Measurements from ENCODE around the gene MZT1. TPM values are rescaled to one million over a fixed set of nuclear protein-coding genes. Genes with fewer than 3 reads are reported as not detected.
"Not testable (repeated sequence)": the region's sequence is repeated elsewhere in the genome, so short reads cannot be mapped to it uniquely, and the experiment has no call there.

Gene MZT1
- total RNA-seq, 4 donors from 2014 or later: 2.7 to 7.6 (median 4.1) TPM

- no peaks in the 10 kb centered on the region for H3K27me3 ChIP-seq
- H3K9me3 ChIP-seq: no peaks in the 10 kb centered on the region
- no peak overlapping the region for H3K27ac ChIP-seq
- WGBS, 2 donors: 89 to 91% methylated on average over 3 of the region's 3 CpGs
- H3K4me3 ChIP-seq: no peak overlapping the region
- H3K4me1 ChIP-seq: no peaks in the 10 kb centered on the region
- no peak for DNase-seq (ENCODE audit: low spot score in 2 of 2)
- TF ChIP-seq CTCF (IDR thresholded peaks at IDR 0.05): no peak
- TF ChIP-seq EP300 (IDR thresholded peaks at IDR 0.05): no peak
- TF ChIP-seq POLR2A (IDR thresholded peaks at IDR 0.05): no peak
- peaks cover 0 to 20% (median 0%) of the 10 kb centered on the region in 3 donors for H3K36me3 ChIP-seq
Measured at GRCh38 chr13:72737033-72737432, 9.6 kb upstream of the MZT1 start.

- Histone ChIP-seq H3K27me3 (no peaks in the 10 kb centered on the region), H3K27ac (peak overlapping the region in 3 of 4 donors; percentile 29 to 77 (median 49)), H3K4me1 (peaks cover 0 to 28% (median 8%) of the 10 kb centered on the region in 4 donors), H3K9me3 (no peaks in the 10 kb centered on the region), H3K4me3 (peak overlapping the region; percentile 62 to 88 (median 82)), H3K36me3 (peaks cover 0 to 9% (median 0%) of the 10 kb centered on the region in 3 donors)
- TF ChIP-seq POLR2A (IDR thresholded peaks at IDR 0.05): no peak
- TF ChIP-seq CTCF (IDR thresholded peaks at IDR 0.05): no peak
- TF ChIP-seq EP300 (IDR thresholded peaks at IDR 0.05): no peak
- 7 to 11% methylated on average over 3 of the region's 3 CpGs for WGBS, 2 donors
- DNase-seq (ENCODE audit: low spot score in 2 of 2): no peak
Measured at GRCh38 chr13:72728290-72728605, 819 bp upstream of the MZT1 start.

DNA sequence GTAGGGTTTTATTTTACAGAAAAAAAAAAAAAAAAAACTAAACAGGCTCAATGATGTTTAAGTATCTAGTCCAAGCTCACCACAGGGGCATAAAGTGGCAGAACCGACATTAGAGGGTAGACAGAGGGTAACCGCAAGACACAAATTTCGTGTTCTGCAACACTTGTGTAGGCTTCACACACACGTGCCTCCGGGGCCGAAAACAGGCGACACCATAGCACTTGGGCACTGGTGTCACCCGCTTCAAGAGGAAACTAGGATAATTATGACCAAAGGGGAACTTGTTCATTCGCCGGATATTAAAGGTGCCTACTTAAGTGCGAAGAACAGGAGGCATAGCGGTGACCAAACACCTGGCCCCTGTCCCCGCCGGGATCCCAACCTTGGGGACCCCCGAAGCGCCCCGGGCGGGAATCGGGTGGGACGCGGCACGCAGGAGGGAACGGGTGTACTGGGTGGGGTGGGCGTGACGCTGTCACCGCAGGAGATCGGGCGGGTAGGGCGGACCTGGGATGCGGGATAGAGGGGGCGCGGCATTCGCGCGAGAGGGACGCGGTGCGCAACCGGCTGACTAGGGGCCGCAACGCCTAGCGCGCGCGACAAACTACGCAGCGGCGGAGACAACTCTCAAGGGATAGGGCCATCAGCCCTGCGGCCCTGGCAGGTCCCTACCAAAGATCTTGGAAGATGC, 558 bp downstream of the MZT1 start:
- Histone ChIP-seq H3K4me3 (peak overlapping the region; percentile 62 to 88 (median 82)), H3K27me3 (no peaks in the 10 kb centered on the region), H3K9me3 (no peaks in the 10 kb centered on the region), H3K36me3 (peaks cover 0 to under 1% (median 0%) of the 10 kb centered on the region in 3 donors), H3K27ac (peak overlapping the region in 3 of 4 donors; percentile 45 to 77 (median 70)), H3K4me1 (peaks cover 0 to 28% (median 8%) of the 10 kb centered on the region in 4 donors)
- no peak for DNase-seq (ENCODE audit: low spot score in 2 of 2)
- WGBS, 2 donors: 2 to 3% methylated on average over 39 to 49 of the region's 49 CpGs
- no peak for TF ChIP-seq CTCF (IDR thresholded peaks at IDR 0.05)
- no peak for TF ChIP-seq EP300 (IDR thresholded peaks at IDR 0.05)
- TF ChIP-seq POLR2A (IDR thresholded peaks at IDR 0.05): no peak

DNA sequence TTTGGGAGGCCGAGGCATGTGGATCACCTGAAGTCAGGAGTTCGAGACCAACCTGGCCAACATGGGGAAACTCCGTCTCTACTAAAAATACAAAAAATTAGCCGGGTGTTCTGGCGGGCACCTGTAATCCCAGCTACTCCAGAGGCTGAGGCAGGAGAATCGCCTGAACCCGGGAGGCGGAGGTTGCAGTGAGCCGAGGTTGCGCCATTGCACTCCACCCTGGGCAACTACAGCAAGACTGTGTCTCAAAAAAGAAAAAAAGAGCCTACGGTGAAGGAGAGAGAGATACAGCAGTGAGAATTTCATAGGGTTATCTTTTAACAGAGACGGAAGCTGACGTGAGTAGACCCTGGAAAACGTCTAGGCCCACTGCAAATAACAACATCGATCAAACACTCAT, 1.2 kb downstream of the MZT1 start:
- Histone ChIP-seq H3K4me3 (peak overlapping the region in 1 of 4 donors; percentile 88), H3K4me1 (peaks cover 0 to 28% (median 8%) of the 10 kb centered on the region in 4 donors)
- H3K36me3 ChIP-seq; H3K9me3 ChIP-seq; H3K27ac ChIP-seq; H3K27me3 ChIP-seq; DNase-seq (ENCODE audit: low spot score in 2 of 2): not testable (repeated sequence)
- 89 to 90% methylated on average over 15 of the region's 15 CpGs for WGBS, 2 donors

DNA sequence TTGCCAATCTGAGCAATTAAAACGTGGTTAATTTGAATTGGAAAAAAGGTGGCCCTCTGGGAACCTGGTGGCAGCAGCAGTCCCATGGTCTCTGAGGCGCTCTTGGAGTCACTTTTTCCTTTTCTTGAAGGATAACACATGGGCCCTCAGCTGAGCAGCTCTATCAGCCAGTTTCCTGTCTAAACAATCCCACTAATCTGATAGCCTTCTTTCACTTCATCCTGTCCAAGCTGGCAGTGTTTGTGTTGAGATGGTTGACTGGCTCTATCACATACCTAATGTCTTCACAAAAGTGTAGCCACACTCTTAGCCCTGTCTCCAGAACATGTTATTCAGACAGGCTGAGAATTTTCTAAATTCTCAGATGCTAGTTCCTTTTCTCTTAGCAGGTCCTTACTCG, 10.7 kb downstream of the MZT1 start:
- Histone ChIP-seq H3K27ac (no peak overlapping the region), H3K9me3 (peaks cover 0 to 19% (median 0%) of the 10 kb centered on the region in 4 donors), H3K36me3 (peaks cover 0 to 75% (median 3%) of the 10 kb centered on the region in 3 donors), H3K4me1 (no peaks in the 10 kb centered on the region), H3K4me3 (no peak overlapping the region), H3K27me3 (no peaks in the 10 kb centered on the region)
- no peak for DNase-seq (ENCODE audit: low spot score in 2 of 2)
- 63 to 65% methylated on average over 3 of the region's 3 CpGs for WGBS, 2 donors
- TF ChIP-seq CTCF (IDR thresholded peaks at IDR 0.05) (no peak), POLR2A (IDR thresholded peaks at IDR 0.05) (no peak), EP300 (IDR thresholded peaks at IDR 0.05) (no peak)
